GM23248 (cell line): ENCODE results near the gene PDGFD.

Experiments used
- EZH2 ChIP-seq: fragments of 200-600 bp; sonication (generic); IDR thresholded peaks from 2 replicates; pipeline ENCODE4 v1.6.1; 2018; ENCODE audit warnings: antibody characterized with exemption, mild to moderate bottlenecking; ENCODE audit not compliant: insufficient read depth, poor library complexity, severe bottlenecking
- EZH2phosphoT487 ChIP-seq: fragments of 200-600 bp; sonication (generic); IDR thresholded peaks from 2 replicates; pipeline ENCODE4 v1.6.1; 2018; ENCODE audit warnings: antibody characterized with exemption, moderate library complexity, mild to moderate bottlenecking, low read depth; ENCODE audit not compliant: insufficient read depth

GRCh38 chr11:103995896-103996295 is 168.1 kb downstream of the PDGFD start:
- no peak for TF ChIP-seq EZH2
- TF ChIP-seq EZH2phosphoT487, result no peak
